HG02885 (cell line): ENCODE results near the gene ADK.

Experiments used
- ATAC-seq: cut with Tn5 transposase; IDR thresholded peaks from one replicate; pipeline ENCODE4 v1.9.1; 2021; ENCODE audit warnings: mild to moderate bottlenecking; ENCODE audit not compliant: unreplicated experiment, poor library complexity

The ADK gene

DNA sequence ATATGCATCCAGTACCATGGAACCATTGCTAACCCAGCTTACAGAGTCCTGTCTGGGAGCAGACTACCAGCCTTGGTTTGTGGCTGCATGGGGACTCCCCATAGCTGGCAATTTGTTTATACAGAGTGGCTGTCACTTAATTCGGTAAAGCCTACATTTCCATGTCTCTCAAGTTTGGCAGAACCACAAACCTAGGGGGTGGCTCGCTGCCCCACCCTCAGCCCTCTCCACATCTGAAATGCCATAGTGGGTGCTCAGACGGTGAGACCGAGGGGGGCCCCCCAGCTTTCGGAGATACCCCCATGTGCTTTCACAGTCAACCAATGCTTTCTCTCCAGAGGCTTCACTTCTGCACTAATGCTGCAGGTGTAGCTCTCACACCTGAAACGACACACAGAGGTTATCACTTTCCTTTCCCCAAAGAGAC is 599.8 kb downstream of the ADK start:
- ATAC-seq, result no peak

- no peak for ATAC-seq
Observed at GRCh38 chr10:74752371-74753040, 601.5 kb downstream of the ADK start.

- no peak for ATAC-seq
Observed at GRCh38 chr10:74753442-74754211, 602.6 kb downstream of the ADK start.

GRCh38 chr10:74754381-74754821 is 603.4 kb downstream of the ADK start:
- ATAC-seq, result no peak

- ATAC-seq, result no peak
Observed at GRCh38 chr10:74755273-74755672, 604.3 kb downstream of the ADK start.
